ENCODE results near the gene BRINP2. TPM values are rescaled to one million over a fixed set of nuclear protein-coding genes. Genes with fewer than 3 reads are reported as not detected.

BRINP2 gene
- total RNA-seq, 2 experiments from 2014 or later = not detected

- H3K4me3 Mint-ChIP-seq = no peak overlapping the region
- H3K27ac Mint-ChIP-seq = no peak overlapping the region
- ATAC-seq (no peak), DNase-seq (no peak)
- no peaks in the 10 kb centered on the region for H3K4me1 Mint-ChIP-seq
- H3K27me3 Mint-ChIP-seq = no peaks in the 10 kb centered on the region
- CTCF ChIA-PET = no interaction called here
- no peaks in the 10 kb centered on the region for H3K36me3 Mint-ChIP-seq
- peaks cover 3% of the 10 kb centered on the region for H3K9me3 Mint-ChIP-seq (ENCODE audit: low read depth)
Measured at GRCh38 chr1:177283380-177283779, 112.6 kb downstream of the BRINP2 start.

- Mint-ChIP-seq H3K36me3 (no peaks in the 10 kb centered on the region), H3K4me1 (no peaks in the 10 kb centered on the region), H3K4me3 (no peak overlapping the region), H3K9me3 (ENCODE audit: low read depth) (peaks cover 3% of the 10 kb centered on the region), H3K27ac (no peak overlapping the region), H3K27me3 (no peaks in the 10 kb centered on the region)
- no peak for ATAC-seq
- DNase-seq = no peak
- CTCF ChIA-PET = no interaction called here
Measured at GRCh38 chr1:177286396-177286795, 115.6 kb downstream of the BRINP2 start.

GRCh38 chr1:177287270-177287669 lies 116.5 kb downstream of the BRINP2 start:
- H3K27ac Mint-ChIP-seq = no peak overlapping the region
- no peak overlapping the region for H3K4me3 Mint-ChIP-seq
- H3K27me3 Mint-ChIP-seq = no peaks in the 10 kb centered on the region

GRCh38 chr1:177287994-177288393 lies 117.2 kb downstream of the BRINP2 start:
- ATAC-seq (no peak), DNase-seq (no peak)
- no peaks in the 10 kb centered on the region for H3K4me1 Mint-ChIP-seq
- no peaks in the 10 kb centered on the region for H3K36me3 Mint-ChIP-seq
- CTCF ChIA-PET = no interaction called here
- no peak overlapping the region for H3K4me3 Mint-ChIP-seq
- no peaks in the 10 kb centered on the region for H3K27me3 Mint-ChIP-seq
- peaks cover 3% of the 10 kb centered on the region for H3K9me3 Mint-ChIP-seq (ENCODE audit: low read depth)
- H3K27ac Mint-ChIP-seq = no peak overlapping the region

More at GRCh38 chr1:177287270-177287669, 116.5 kb downstream of the BRINP2 start:
- DNase-seq (no peak), ATAC-seq (no peak)
- CTCF ChIA-PET = no interaction called here
- Mint-ChIP-seq H3K9me3 (ENCODE audit: low read depth) (peaks cover 3% of the 10 kb centered on the region), H3K4me1 (no peaks in the 10 kb centered on the region), H3K36me3 (no peaks in the 10 kb centered on the region)

- CTCF ChIA-PET = no interaction called here
- peaks cover 3% of the 10 kb centered on the region for H3K9me3 Mint-ChIP-seq (ENCODE audit: low read depth)
- no peaks in the 10 kb centered on the region for H3K4me1 Mint-ChIP-seq
- H3K27me3 Mint-ChIP-seq = no peaks in the 10 kb centered on the region
- H3K4me3 Mint-ChIP-seq = no peak overlapping the region
- ATAC-seq (no peak), DNase-seq (no peak)
- H3K36me3 Mint-ChIP-seq = no peaks in the 10 kb centered on the region
- no peak overlapping the region for H3K27ac Mint-ChIP-seq
Measured at GRCh38 chr1:177289532-177289931, 118.8 kb downstream of the BRINP2 start.

- Mint-ChIP-seq H3K4me3 (no peak overlapping the region), H3K4me1 (no peaks in the 10 kb centered on the region), H3K36me3 (no peaks in the 10 kb centered on the region), H3K27ac (no peak overlapping the region), H3K27me3 (no peaks in the 10 kb centered on the region), H3K9me3 (ENCODE audit: low read depth) (no peaks in the 10 kb centered on the region)
- no peak for DNase-seq
- no peak for ATAC-seq
- CTCF ChIA-PET = no interaction called here
Measured at GRCh38 chr1:177300431-177300830, 129.7 kb downstream of the BRINP2 start.

- ATAC-seq = no peak
- DNase-seq = no peak
- Mint-ChIP-seq H3K36me3 (no peaks in the 10 kb centered on the region), H3K27me3 (no peaks in the 10 kb centered on the region), H3K4me3 (no peak overlapping the region), H3K4me1 (no peaks in the 10 kb centered on the region), H3K27ac (no peak overlapping the region), H3K9me3 (ENCODE audit: low read depth) (no peaks in the 10 kb centered on the region)
- CTCF ChIA-PET = no interaction called here
Measured at GRCh38 chr1:177301425-177302124, 130.8 kb downstream of the BRINP2 start.

GRCh38 chr1:177302357-177303044 lies 131.7 kb downstream of the BRINP2 start:
- Mint-ChIP-seq H3K9me3 (ENCODE audit: low read depth) (no peaks in the 10 kb centered on the region), H3K27ac (no peak overlapping the region), H3K4me1 (no peaks in the 10 kb centered on the region), H3K4me3 (no peak overlapping the region), H3K27me3 (no peaks in the 10 kb centered on the region), H3K36me3 (no peaks in the 10 kb centered on the region)
- CTCF ChIA-PET = no interaction called here
- no peak for DNase-seq
- ATAC-seq = no peak

GRCh38 chr1:177305040-177306018 lies 134.6 kb downstream of the BRINP2 start:
- Mint-ChIP-seq H3K9me3 (ENCODE audit: low read depth) (peaks cover 3% of the 10 kb centered on the region), H3K27ac (no peak overlapping the region), H3K4me1 (no peaks in the 10 kb centered on the region), H3K4me3 (no peak overlapping the region), H3K27me3 (no peaks in the 10 kb centered on the region), H3K36me3 (no peaks in the 10 kb centered on the region)
- ATAC-seq (no peak), DNase-seq (no peak)
- CTCF ChIA-PET = no interaction called here

GRCh38 chr1:177306019-177306415 lies 135.3 kb downstream of the BRINP2 start:
- Mint-ChIP-seq H3K9me3 (ENCODE audit: low read depth) (peaks cover 3% of the 10 kb centered on the region), H3K4me3 (no peak overlapping the region), H3K4me1 (no peaks in the 10 kb centered on the region), H3K27me3 (no peaks in the 10 kb centered on the region), H3K36me3 (no peaks in the 10 kb centered on the region), H3K27ac (no peak overlapping the region)
- ATAC-seq (no peak), DNase-seq (no peak)
- CTCF ChIA-PET = no interaction called here

- ATAC-seq (no peak), DNase-seq (no peak)
- Mint-ChIP-seq H3K4me3 (no peak overlapping the region), H3K27ac (no peak overlapping the region), H3K27me3 (no peaks in the 10 kb centered on the region), H3K4me1 (no peaks in the 10 kb centered on the region), H3K36me3 (no peaks in the 10 kb centered on the region), H3K9me3 (ENCODE audit: low read depth) (peaks cover 3% of the 10 kb centered on the region)
- CTCF ChIA-PET = no interaction called here
Measured at GRCh38 chr1:177306981-177307380, 136.2 kb downstream of the BRINP2 start.

- H3K4me1 Mint-ChIP-seq = no peaks in the 10 kb centered on the region
- no peak for ATAC-seq
Measured at GRCh38 chr1:177307771-177308170, 137.0 kb downstream of the BRINP2 start.

GRCh38 chr1:177309880-177310279 lies 139.1 kb downstream of the BRINP2 start:
- H3K27me3 Mint-ChIP-seq = no peaks in the 10 kb centered on the region
- ATAC-seq (no peak), DNase-seq (no peak)
- no peaks in the 10 kb centered on the region for H3K4me1 Mint-ChIP-seq
- CTCF ChIA-PET = no interaction called here
- peaks cover 3% of the 10 kb centered on the region for H3K9me3 Mint-ChIP-seq (ENCODE audit: low read depth)
- H3K36me3 Mint-ChIP-seq = no peaks in the 10 kb centered on the region
- H3K4me3 Mint-ChIP-seq = no peak overlapping the region
- H3K27ac Mint-ChIP-seq = no peak overlapping the region

More at GRCh38 chr1:177307771-177308170, 137.0 kb downstream of the BRINP2 start:
- no peaks in the 10 kb centered on the region for H3K36me3 Mint-ChIP-seq
- peaks cover 3% of the 10 kb centered on the region for H3K9me3 Mint-ChIP-seq (ENCODE audit: low read depth)
- H3K27ac Mint-ChIP-seq = no peak overlapping the region
- no peak for DNase-seq
- no peak overlapping the region for H3K4me3 Mint-ChIP-seq
- H3K27me3 Mint-ChIP-seq = no peaks in the 10 kb centered on the region
- CTCF ChIA-PET = no interaction called here
